ENCODE data around the gene SETD6.

Gene SETD6

GRCh38 chr16:58494981-58495520, 20.3 kb upstream of the SETD6 start:
- DNase-seq (ENCODE audit: low read depth), result no peak

- DNase-seq (ENCODE audit: low read depth), result no peak
Measured at GRCh38 chr16:58495521-58496331, 19.6 kb upstream of the SETD6 start.

- no peak for DNase-seq (ENCODE audit: low read depth)
Measured at GRCh38 chr16:58497468-58497867, 17.8 kb upstream of the SETD6 start.

GRCh38 chr16:58497935-58498334, 17.4 kb upstream of the SETD6 start:
- no peak for DNase-seq (ENCODE audit: low read depth)

GRCh38 chr16:58498341-58499091, 16.8 kb upstream of the SETD6 start:
- no peak for DNase-seq (ENCODE audit: low read depth)

- DNase-seq (ENCODE audit: low read depth), result no peak
Measured at GRCh38 chr16:58499092-58499511, 16.2 kb upstream of the SETD6 start.

GRCh38 chr16:58499615-58500351, 15.5 kb upstream of the SETD6 start, which contains the start of gene NDRG4:
TSS of gene NDRG4 (plus strand) at chr16:58500143. CDS start at chr16:58500249, 106 bp downstream.
- DNase-seq (ENCODE audit: low read depth), result no peak

- DNase-seq (ENCODE audit: low read depth), result no peak
Measured at GRCh38 chr16:58500430-58501241, 14.7 kb upstream of the SETD6 start.

- no peak for DNase-seq (ENCODE audit: low read depth)
Measured at GRCh38 chr16:58501242-58502131, 13.8 kb upstream of the SETD6 start.

GRCh38 chr16:58502217-58502921, 12.9 kb upstream of the SETD6 start:
- DNase-seq (ENCODE audit: low read depth), result no peak

- no peak for DNase-seq (ENCODE audit: low read depth)
Measured at GRCh38 chr16:58503166-58503862, 12.0 kb upstream of the SETD6 start.

GRCh38 chr16:58503863-58504688, 11.2 kb upstream of the SETD6 start:
- no peak for DNase-seq (ENCODE audit: low read depth)

- DNase-seq (ENCODE audit: low read depth), result no peak
Measured at GRCh38 chr16:58506241-58507194, 8.8 kb upstream of the SETD6 start.

GRCh38 chr16:58507195-58507962, 7.9 kb upstream of the SETD6 start:
- DNase-seq (ENCODE audit: low read depth), result no peak

- no peak for DNase-seq (ENCODE audit: low read depth)
Measured at GRCh38 chr16:58507963-58508670, 7.2 kb upstream of the SETD6 start.
